Thoracic aorta (tissue), 2 donors: ENCODE results near the gene OCSTAMP. TPM values are rescaled to one million over a fixed set of nuclear protein-coding genes. Genes with fewer than 3 reads are reported as not detected.

ENCODE experiments used
- ATAC-seq: fragments of 150-250 bp; one replicate; pipeline ENCODE4 v1.8.0; 2017; ENCODE audit warnings: low read depth; ENCODE audit not compliant: insufficient number of reproducible peaks, low FRiP score
- DNase-seq: peaks from one replicate; pipeline ENCODE4 v3.0.0-alpha.2; 2020; ENCODE audit warnings: low spot score
- H3K27ac ChIP-seq, 2 donors: fragments of 200-600 bp; sonication (generic); 1 replicate in 1 of 2; 2 replicates in 1 of 2; pipeline ENCODE4 v1.5.1; 2016; ENCODE audit warnings: mild to moderate bottlenecking in 2 of 2, moderate library complexity in 2 of 2
- H3K27me3 ChIP-seq: fragments of 200-600 bp; sonication (generic); replicated peaks from 2 replicates; pipeline ENCODE4 v1.6.0; 2016; ENCODE audit warnings: mild to moderate bottlenecking; ENCODE audit not compliant: insufficient read depth
- H3K36me3 ChIP-seq: fragments of 200-600 bp; sonication (generic); one replicate; pipeline ENCODE4 v1.5.1; 2016
- H3K4me1 ChIP-seq, 2 donors: fragments of 200-600 bp; sonication (generic); 1 replicate in 1 of 2; 2 replicates in 1 of 2; pipeline versions ENCODE4 v1.5.1 to v1.6.0; 2016; ENCODE audit warnings: low read depth in 2 of 2, mild to moderate bottlenecking in 1 of 2; ENCODE audit not compliant: control insufficient read depth in 1 of 2
- H3K4me3 ChIP-seq: fragments of 200-600 bp; sonication (generic); 2 replicates; pipeline ENCODE4 v1.5.1; 2016; ENCODE audit warnings: mild to moderate bottlenecking
- H3K9me3 ChIP-seq: fragments of 200-600 bp; sonication (generic); 2 replicates; pipeline ENCODE4 v1.5.1; 2016
- CTCF ChIP-seq: fragments of 200-600 bp; sonication (generic); IDR thresholded peaks from one replicate; pipeline ENCODE4 v1.5.1; 2019; ENCODE audit warnings: antibody characterized with exemption
- total RNA-seq, 2 donors: library from RNA; depleted of rRNA; stranded (reverse); fragments of >200 nt; gene quantifications; one replicate each; pipeline versions ENCODE4 v1.1.0 to v1.2.3, GENCODE V29; 2016

The OCSTAMP gene
- not detected for total RNA-seq

- Histone ChIP-seq H3K27me3 (no peaks in the 10 kb centered on the region), H3K4me3 (no peak within 1 kb of the TSS), H3K27ac (no peak within 1 kb of the TSS), H3K36me3 (no peaks in the 10 kb centered on the region), H3K9me3 (no peaks in the 10 kb centered on the region), H3K4me1 (no peaks in the 10 kb centered on the region)
- no peak for TF ChIP-seq CTCF
- ATAC-seq = no peak
- no peak for DNase-seq
These were observed at the start of gene OCSTAMP for GRCh38 chr20:46550461-46550860. Gene OCSTAMP (minus strand): TSS chr20:46550654. CDS start chr20:46550560, 94 bp downstream.

GRCh38 chr20:46599227-46599987 lies 49.0 kb upstream of the OCSTAMP start:
- no peak overlapping the region for H3K27ac ChIP-seq
- ATAC-seq (no peak), DNase-seq (no peak)
- no peaks in the 10 kb centered on the region for H3K36me3 ChIP-seq
- H3K4me3 ChIP-seq = no peak overlapping the region
- TF ChIP-seq CTCF = no peak
- H3K9me3 ChIP-seq = no peaks in the 10 kb centered on the region
- no peaks in the 10 kb centered on the region for H3K27me3 ChIP-seq
- no peaks in the 10 kb centered on the region for H3K4me1 ChIP-seq

- ATAC-seq = no peak
- no peaks in the 10 kb centered on the region for H3K4me1 ChIP-seq
- H3K4me3 ChIP-seq = no peak overlapping the region
- TF ChIP-seq CTCF = no peak
- no peaks in the 10 kb centered on the region for H3K9me3 ChIP-seq
- no peaks in the 10 kb centered on the region for H3K36me3 ChIP-seq
- DNase-seq = no peak
- no peak overlapping the region for H3K27ac ChIP-seq
- H3K27me3 ChIP-seq = no peaks in the 10 kb centered on the region
These were observed 45.5 kb upstream of the OCSTAMP start for GRCh38 chr20:46595933-46596332.

GRCh38 chr20:46594725-46595124 lies 44.3 kb upstream of the OCSTAMP start:
- H3K9me3 ChIP-seq = no peaks in the 10 kb centered on the region
- H3K36me3 ChIP-seq = no peaks in the 10 kb centered on the region
- DNase-seq (no peak), ATAC-seq (no peak)
- no peak overlapping the region for H3K27ac ChIP-seq
- no peak overlapping the region for H3K4me3 ChIP-seq
- H3K27me3 ChIP-seq = no peaks in the 10 kb centered on the region
- no peak for TF ChIP-seq CTCF
- no peaks in the 10 kb centered on the region for H3K4me1 ChIP-seq

GRCh38 chr20:46592580-46593362 lies 42.3 kb upstream of the OCSTAMP start:
- Histone ChIP-seq H3K27me3 (no peaks in the 10 kb centered on the region), H3K36me3 (no peaks in the 10 kb centered on the region), H3K27ac (no peak overlapping the region), H3K4me1 (no peaks in the 10 kb centered on the region), H3K4me3 (no peak overlapping the region), H3K9me3 (no peaks in the 10 kb centered on the region)
- no peak for TF ChIP-seq CTCF
- ATAC-seq (no peak), DNase-seq (no peak)
